ENCODE data around the gene GLS.
"Not testable (repeated sequence)": the region's sequence is repeated elsewhere in the genome, so short reads cannot be mapped to it uniquely, and the experiment has no call there.

The GLS gene

DNA sequence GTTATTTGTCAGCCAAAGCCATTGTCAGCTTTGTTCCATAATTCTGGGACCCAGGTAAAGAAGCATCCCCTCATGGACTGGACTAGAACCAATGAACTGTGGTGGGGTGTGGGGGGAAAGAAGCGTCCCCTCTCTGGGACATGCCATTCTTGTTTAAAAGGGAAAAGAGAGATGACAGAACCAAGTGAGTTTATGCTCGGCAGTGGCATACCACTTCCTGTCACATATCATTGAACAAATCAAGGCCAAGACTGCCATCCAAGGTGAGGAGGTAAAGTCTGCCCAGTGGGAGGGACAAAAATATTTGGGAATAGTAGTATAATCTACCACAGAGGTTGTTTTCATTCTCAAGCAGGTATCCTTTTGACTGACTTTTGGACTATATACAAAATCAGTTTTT, 4.7 kb upstream of the GLS start:
- Histone ChIP-seq H3K4me1 (ENCODE audit: control insufficient read depth, insufficient read depth, low read length) (peaks cover 27% of the 10 kb centered on the region), H3K36me3 (ENCODE audit: control insufficient read depth, insufficient read depth, low read length, severe bottlenecking) (no peaks in the 10 kb centered on the region), H3K27me3 (replicated peaks; ENCODE audit: control insufficient read depth, insufficient read depth, low read length) (no peaks in the 10 kb centered on the region), H3K4me3 (ENCODE audit: low read length) (no peak overlapping the region), H3K9me3 (ENCODE audit: control insufficient read depth, low read length) (no peaks in the 10 kb centered on the region), H3K9ac (ENCODE audit: low read length) (no peak overlapping the region)
- no peak for DNase-seq (ENCODE audit: low read depth)

DNA sequence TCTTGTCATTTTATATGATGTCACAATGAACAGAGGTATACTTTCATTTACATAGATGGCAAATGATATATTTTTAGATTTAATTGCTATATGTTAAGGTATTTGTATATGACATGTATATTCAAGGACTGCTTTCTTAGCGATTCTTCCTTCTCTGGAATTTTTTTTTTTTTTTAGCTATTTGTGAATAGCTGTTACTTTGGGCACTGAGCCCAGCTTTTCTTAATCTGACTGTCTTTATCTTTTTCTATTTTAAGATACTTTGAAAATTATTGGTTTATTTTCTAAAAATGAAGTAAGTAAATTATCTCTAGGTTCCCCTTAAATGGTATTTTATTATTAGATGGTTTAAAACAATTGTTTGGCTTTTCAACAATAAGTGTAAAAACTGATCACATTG, 4.0 kb upstream of the GLS start:
- H3K9ac ChIP-seq (ENCODE audit: low read length): no peak overlapping the region
- H3K36me3 ChIP-seq (ENCODE audit: control insufficient read depth, insufficient read depth, low read length, severe bottlenecking): no peaks in the 10 kb centered on the region
- H3K9me3 ChIP-seq (ENCODE audit: control insufficient read depth, low read length): no peaks in the 10 kb centered on the region
- H3K4me1 ChIP-seq (ENCODE audit: control insufficient read depth, insufficient read depth, low read length): peaks cover 20% of the 10 kb centered on the region
- DNase-seq (ENCODE audit: low read depth): no peak
- H3K27me3 ChIP-seq (replicated peaks; ENCODE audit: control insufficient read depth, insufficient read depth, low read length): no peaks in the 10 kb centered on the region
- H3K4me3 ChIP-seq (ENCODE audit: low read length): no peak overlapping the region

GRCh38 chr2:190877436-190877835, 3.2 kb upstream of the GLS start:
- DNase-seq (ENCODE audit: low read depth): no peak
- no peak overlapping the region for H3K9ac ChIP-seq (ENCODE audit: low read length)
- no peaks in the 10 kb centered on the region for H3K36me3 ChIP-seq (ENCODE audit: control insufficient read depth, insufficient read depth, low read length, severe bottlenecking)
- peaks cover 15% of the 10 kb centered on the region for H3K4me1 ChIP-seq (ENCODE audit: control insufficient read depth, insufficient read depth, low read length)
- no peaks in the 10 kb centered on the region for H3K27me3 ChIP-seq (replicated peaks; ENCODE audit: control insufficient read depth, insufficient read depth, low read length)
- no peak overlapping the region for H3K4me3 ChIP-seq (ENCODE audit: low read length)
- no peaks in the 10 kb centered on the region for H3K9me3 ChIP-seq (ENCODE audit: control insufficient read depth, low read length)

DNA sequence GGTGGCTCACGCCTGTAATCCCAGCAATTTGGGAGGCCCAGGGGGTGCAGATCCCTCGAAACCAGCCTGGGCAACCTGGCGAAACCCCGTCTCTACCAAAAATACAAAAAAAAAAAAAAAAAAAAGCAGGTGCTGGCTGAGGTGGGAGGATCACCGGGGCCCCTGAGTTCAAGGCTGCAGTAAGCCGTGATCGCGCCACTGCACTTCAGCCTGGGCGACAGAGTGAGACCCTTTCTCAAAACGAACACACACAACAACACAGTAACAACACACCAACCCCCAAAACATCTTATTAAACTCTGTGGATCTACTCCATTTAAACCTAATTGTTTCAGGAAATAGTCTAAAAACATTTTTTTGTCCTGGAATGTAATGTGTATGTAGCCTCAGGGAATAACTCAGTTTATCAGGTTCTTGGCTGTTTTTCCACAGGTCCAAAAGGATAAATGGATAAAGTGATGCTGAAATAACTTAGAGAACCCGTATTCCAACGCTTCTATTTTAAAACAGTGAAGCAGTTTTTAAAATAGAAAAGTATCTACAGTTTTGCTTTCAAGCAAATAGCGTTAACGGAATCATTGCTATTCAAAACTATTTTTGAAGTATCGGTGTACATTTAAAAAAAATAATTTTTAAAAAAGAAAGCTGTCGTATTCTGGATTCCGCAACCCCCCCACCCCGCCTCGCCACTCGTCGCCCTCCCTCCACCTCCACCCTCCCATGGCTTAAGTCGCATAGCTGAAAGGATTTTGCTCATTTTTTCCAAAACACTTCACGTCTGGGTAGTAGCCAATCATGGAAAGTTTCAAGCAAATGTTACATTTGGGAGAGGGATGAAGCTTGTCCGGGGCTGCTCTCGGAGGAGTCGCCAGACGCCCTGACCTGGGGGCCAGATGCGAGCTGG, 895 bp upstream of the GLS start:
- peak; percentile 86 for DNase-seq (ENCODE audit: low read depth)
- Histone ChIP-seq H3K9me3 (ENCODE audit: control insufficient read depth, low read length) (no peaks in the 10 kb centered on the region), H3K9ac (ENCODE audit: low read length) (peak overlapping the region; percentile 96), H3K4me3 (ENCODE audit: low read length) (peak overlapping the region; percentile 94), H3K36me3 (ENCODE audit: control insufficient read depth, insufficient read depth, low read length, severe bottlenecking) (no peaks in the 10 kb centered on the region), H3K27me3 (replicated peaks; ENCODE audit: control insufficient read depth, insufficient read depth, low read length) (no peaks in the 10 kb centered on the region), H3K4me1 (ENCODE audit: control insufficient read depth, insufficient read depth, low read length) (peaks cover 24% of the 10 kb centered on the region)

GRCh38 chr2:190881084-190881597, 520 bp downstream of the GLS start:
- Histone ChIP-seq H3K4me3 (ENCODE audit: low read length) (peak overlapping the region; percentile 94), H3K9ac (ENCODE audit: low read length) (peak overlapping the region; percentile 94), H3K9me3 (ENCODE audit: control insufficient read depth, low read length) (no peaks in the 10 kb centered on the region), H3K4me1 (ENCODE audit: control insufficient read depth, insufficient read depth, low read length) (peaks cover 26% of the 10 kb centered on the region), H3K27me3 (replicated peaks; ENCODE audit: control insufficient read depth, insufficient read depth, low read length) (no peaks in the 10 kb centered on the region), H3K36me3 (ENCODE audit: control insufficient read depth, insufficient read depth, low read length, severe bottlenecking) (no peaks in the 10 kb centered on the region)
- no peak for DNase-seq (ENCODE audit: low read depth)

DNA sequence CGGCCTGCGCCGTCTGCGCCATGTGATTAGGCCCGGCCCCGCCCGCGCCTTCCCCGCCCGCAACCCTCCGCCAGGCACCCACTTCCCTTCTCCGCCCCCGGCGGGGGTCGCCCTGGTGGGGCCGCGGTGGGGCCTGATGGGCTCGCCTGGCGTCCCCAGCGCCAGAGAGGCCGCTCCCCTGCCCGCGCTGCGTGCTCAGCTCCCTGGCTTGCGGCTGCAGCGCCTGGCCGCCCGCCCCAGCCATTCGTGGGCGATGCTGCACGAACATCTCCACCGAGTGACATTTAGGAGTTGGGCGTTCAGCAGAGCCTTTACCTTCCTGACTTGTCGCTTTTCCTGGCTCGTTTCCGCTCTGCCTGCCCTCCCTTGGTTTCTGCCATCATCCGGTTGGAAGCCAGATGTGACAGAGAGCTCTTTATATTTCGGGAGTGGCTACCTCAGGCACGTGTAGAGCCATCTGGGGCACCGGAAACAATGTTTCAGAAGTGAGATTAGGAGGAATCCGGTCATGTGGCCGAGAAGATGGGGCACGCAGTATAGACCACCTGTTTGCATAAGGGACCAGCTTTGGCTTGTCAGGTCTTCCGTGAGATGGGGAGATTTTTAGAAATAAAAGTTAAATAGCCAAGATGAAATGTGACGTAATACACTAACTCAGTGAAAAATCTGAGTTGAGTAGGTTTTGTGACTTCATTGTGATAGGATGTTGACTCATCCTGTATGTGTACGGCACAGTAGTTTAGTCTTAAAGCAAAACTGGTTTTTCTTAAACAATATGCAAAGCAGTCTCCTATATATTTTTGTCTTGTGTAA, 1.2 kb downstream of the GLS start:
- H3K9me3 ChIP-seq (ENCODE audit: control insufficient read depth, low read length): no peaks in the 10 kb centered on the region
- peaks cover 26% of the 10 kb centered on the region for H3K4me1 ChIP-seq (ENCODE audit: control insufficient read depth, insufficient read depth, low read length)
- no peaks in the 10 kb centered on the region for H3K27me3 ChIP-seq (replicated peaks; ENCODE audit: control insufficient read depth, insufficient read depth, low read length)
- no peaks in the 10 kb centered on the region for H3K36me3 ChIP-seq (ENCODE audit: control insufficient read depth, insufficient read depth, low read length, severe bottlenecking)
- peak overlapping the region; percentile 94 for H3K9ac ChIP-seq (ENCODE audit: low read length)
- peak; percentile 80 for DNase-seq (ENCODE audit: low read depth)
- peak overlapping the region; percentile 94 for H3K4me3 ChIP-seq (ENCODE audit: low read length)

DNA sequence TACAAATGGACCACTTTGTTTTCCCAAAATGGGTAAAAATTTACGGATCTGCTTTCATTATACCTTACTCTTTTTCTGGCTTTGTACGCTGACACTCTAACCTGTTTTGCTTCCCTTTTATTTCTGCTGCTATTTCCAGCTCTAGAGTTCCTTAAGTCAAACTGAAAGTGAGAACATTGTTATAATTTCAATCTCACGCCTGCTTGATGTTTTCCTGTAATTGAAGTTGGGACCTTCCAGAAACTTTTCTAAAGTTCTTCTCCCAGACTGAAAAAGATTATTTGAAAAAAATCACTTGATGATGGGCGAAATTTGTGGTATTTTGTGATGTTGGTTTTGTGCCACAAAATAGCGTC, 1.8 kb downstream of the GLS start:
- Histone ChIP-seq H3K9me3 (ENCODE audit: control insufficient read depth, low read length) (no peaks in the 10 kb centered on the region), H3K36me3 (ENCODE audit: control insufficient read depth, insufficient read depth, low read length, severe bottlenecking) (no peaks in the 10 kb centered on the region), H3K4me1 (ENCODE audit: control insufficient read depth, insufficient read depth, low read length) (peaks cover 25% of the 10 kb centered on the region), H3K4me3 (ENCODE audit: low read length) (peak overlapping the region; percentile 94), H3K27me3 (replicated peaks; ENCODE audit: control insufficient read depth, insufficient read depth, low read length) (no peaks in the 10 kb centered on the region), H3K9ac (ENCODE audit: low read length) (peak overlapping the region; percentile 94)
- DNase-seq (ENCODE audit: low read depth): no peak

DNA sequence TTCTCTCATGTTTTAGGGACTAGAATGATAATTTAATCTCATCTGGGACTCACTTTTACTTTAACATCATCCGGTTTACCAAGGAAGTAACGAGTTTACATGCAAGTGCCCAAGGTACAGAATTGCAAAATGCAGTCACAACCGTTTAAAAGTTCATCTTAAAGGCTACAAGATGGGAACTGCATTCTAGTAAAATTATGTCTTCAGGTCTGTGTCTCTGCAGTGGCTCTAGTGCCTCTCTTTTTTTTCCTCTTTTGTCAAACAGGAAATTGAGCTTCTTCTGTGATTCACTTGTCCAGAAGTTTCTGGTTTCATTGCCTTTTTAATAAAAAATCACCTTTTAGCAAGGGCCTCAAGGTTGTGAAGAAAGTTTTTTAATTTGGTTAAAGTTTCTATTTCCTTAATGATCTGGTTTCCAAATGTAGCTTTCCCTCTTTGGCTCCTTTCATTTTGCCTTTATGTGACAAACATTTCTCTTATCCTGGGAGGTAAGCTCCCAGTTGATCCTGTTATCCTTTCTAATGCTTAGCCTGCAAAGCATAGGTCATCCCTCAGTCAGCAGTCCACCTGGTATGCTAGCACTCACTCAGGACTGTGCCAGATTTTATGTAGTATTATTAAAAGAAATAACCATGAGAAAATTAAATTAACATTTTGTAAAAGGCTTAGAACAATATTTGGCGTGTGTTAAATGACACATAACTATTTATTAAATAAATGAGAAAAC, 2.4 kb downstream of the GLS start:
- Histone ChIP-seq H3K9ac (ENCODE audit: low read length) (peak overlapping the region; percentile 94), H3K27me3 (replicated peaks; ENCODE audit: control insufficient read depth, insufficient read depth, low read length) (no peaks in the 10 kb centered on the region), H3K4me3 (ENCODE audit: low read length) (peak overlapping the region; percentile 94), H3K4me1 (ENCODE audit: control insufficient read depth, insufficient read depth, low read length) (peaks cover 31% of the 10 kb centered on the region), H3K9me3 (ENCODE audit: control insufficient read depth, low read length) (no peaks in the 10 kb centered on the region), H3K36me3 (ENCODE audit: control insufficient read depth, insufficient read depth, low read length, severe bottlenecking) (no peaks in the 10 kb centered on the region)
- no peak for DNase-seq (ENCODE audit: low read depth)

DNA sequence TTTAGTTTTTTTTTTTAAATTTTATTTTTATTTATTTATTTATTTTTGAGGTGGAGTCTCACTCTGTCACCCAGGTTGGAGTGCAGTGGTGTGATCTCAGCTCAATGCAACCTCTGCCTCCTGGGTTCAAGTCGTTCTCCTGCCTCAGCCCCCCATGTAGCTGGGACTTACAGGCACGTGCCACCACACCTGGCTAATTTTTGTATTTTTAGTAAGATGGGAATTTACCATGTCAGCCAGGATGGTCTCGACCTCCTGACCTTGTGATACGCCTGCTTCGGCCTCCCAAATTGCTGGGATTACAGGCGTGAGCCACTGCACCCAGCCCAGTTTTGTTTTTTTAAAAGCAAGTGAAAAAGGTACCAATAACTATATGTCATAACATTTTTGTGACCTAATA, 5.2 kb downstream of the GLS start:
- peak overlapping the region; percentile 53 for H3K4me3 ChIP-seq (ENCODE audit: low read length)
- not testable (repeated sequence) for DNase-seq (ENCODE audit: low read depth); H3K27me3 ChIP-seq (replicated peaks; ENCODE audit: control insufficient read depth, insufficient read depth, low read length); H3K36me3 ChIP-seq (ENCODE audit: control insufficient read depth, insufficient read depth, low read length, severe bottlenecking); H3K9ac ChIP-seq (ENCODE audit: low read length); H3K9me3 ChIP-seq (ENCODE audit: control insufficient read depth, low read length)
- peaks cover 40% of the 10 kb centered on the region for H3K4me1 ChIP-seq (ENCODE audit: control insufficient read depth, insufficient read depth, low read length)

DNA sequence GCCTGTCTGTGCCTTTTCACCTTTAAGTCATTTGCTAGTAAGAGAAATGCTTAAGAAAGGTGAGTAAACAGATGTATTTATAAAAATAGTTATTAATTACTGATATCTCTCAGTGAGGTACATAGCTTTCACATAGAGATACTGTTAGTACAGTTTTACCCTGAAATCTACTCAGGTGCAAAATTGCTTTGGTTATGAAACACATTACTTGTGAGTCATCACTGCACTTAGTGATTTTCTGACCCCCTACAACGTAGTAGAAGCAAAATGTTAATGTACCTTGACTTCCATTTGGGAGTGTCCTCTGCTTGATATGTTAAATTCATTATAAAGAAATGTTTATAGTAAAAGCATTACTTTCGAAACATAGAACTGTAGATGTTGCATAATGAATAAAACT, 6.5 kb downstream of the GLS start:
- Histone ChIP-seq H3K9ac (ENCODE audit: low read length) (no peak overlapping the region), H3K27me3 (replicated peaks; ENCODE audit: control insufficient read depth, insufficient read depth, low read length) (no peaks in the 10 kb centered on the region), H3K4me1 (ENCODE audit: control insufficient read depth, insufficient read depth, low read length) (peaks cover 46% of the 10 kb centered on the region), H3K4me3 (ENCODE audit: low read length) (peak overlapping the region; percentile 65), H3K9me3 (ENCODE audit: control insufficient read depth, low read length) (no peaks in the 10 kb centered on the region), H3K36me3 (ENCODE audit: control insufficient read depth, insufficient read depth, low read length, severe bottlenecking) (peaks cover 17% of the 10 kb centered on the region)
- peak; percentile 51 for DNase-seq (ENCODE audit: low read depth)

DNA sequence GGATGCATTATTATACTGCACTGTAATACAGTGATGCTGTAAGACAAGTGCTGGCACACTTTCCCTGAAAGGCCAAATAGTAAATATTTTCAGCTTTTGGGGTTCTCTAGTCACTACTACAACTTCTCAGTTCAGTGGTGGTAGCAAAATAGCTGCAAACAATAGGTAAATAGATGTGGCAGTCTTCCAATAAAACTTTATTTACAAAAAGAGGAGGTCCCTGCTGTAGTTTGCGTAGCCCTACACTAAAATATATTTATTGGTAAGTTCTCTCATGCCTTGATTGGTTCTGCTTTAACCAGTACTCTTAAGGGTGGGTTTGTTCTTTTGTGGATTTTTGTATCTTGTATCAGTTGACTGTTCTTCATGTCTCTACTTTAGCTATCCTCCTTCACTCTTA, 7.8 kb downstream of the GLS start:
- Histone ChIP-seq H3K9ac (ENCODE audit: low read length) (peak overlapping the region; percentile 31), H3K9me3 (ENCODE audit: control insufficient read depth, low read length) (no peaks in the 10 kb centered on the region), H3K4me1 (ENCODE audit: control insufficient read depth, insufficient read depth, low read length) (peaks cover 55% of the 10 kb centered on the region), H3K27me3 (replicated peaks; ENCODE audit: control insufficient read depth, insufficient read depth, low read length) (no peaks in the 10 kb centered on the region), H3K4me3 (ENCODE audit: low read length) (peak overlapping the region; percentile 65), H3K36me3 (ENCODE audit: control insufficient read depth, insufficient read depth, low read length, severe bottlenecking) (peaks cover 19% of the 10 kb centered on the region)
- no peak for DNase-seq (ENCODE audit: low read depth)

Measured in adipocyte (in vitro differentiated cells).